Dendritic cell treated with granulocyte-macrophage colony-stimulating factor and Interleukin-4, amounts not matched to agents 40 ng/mL and 50 ng/mL, for 4 days (primary cell): ENCODE data around the gene POU3F4.

Experiments used
- H3K27ac Mint-ChIP-seq: one replicate; pipeline ENCODE4 v1.8.0; 2022; ENCODE audit warnings: mild to moderate bottlenecking, mixed read lengths
- H3K27me3 Mint-ChIP-seq: one replicate; pipeline ENCODE4 v1.8.0; 2022; ENCODE audit warnings: mild to moderate bottlenecking, mixed read lengths
- H3K36me3 Mint-ChIP-seq: one replicate; pipeline ENCODE4 v1.8.0; 2022; ENCODE audit warnings: low read depth, mixed read lengths
- H3K4me1 Mint-ChIP-seq: one replicate; pipeline ENCODE4 v1.8.0; 2022; ENCODE audit warnings: low read depth, mixed read lengths
- H3K4me3 Mint-ChIP-seq: one replicate; pipeline ENCODE4 v1.8.0; 2022; ENCODE audit warnings: mild to moderate bottlenecking, moderate library complexity, mixed read lengths
- H3K9me3 Mint-ChIP-seq: one replicate; pipeline ENCODE4 v1.8.0; 2022; ENCODE audit warnings: mixed read lengths
- intact Hi-C: fragments of 100-400 bp; cut with micrococcal nuclease; formaldehyde crosslinking; loops from one replicate; pipeline ENCODE4 v1.15.0; 2022

The POU3F4 gene

DNA sequence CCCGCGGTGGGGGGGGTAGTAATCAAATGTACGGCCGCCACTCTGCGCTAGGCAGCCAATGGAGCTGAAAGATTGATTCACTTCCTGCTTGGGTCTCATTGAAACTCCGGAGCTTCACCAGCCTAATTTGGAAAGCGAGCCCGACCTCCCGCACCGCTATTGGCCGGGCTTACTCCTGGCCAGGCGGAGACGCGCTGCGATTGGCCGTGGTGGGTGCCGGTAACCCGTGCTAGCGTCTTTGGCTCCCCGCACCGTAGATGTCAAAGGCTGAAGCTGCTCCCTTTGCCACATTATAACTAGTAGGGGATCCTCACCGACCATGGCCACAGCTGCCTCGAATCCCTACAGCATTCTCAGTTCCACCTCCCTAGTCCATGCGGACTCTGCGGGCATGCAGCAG is at the start of gene POU3F4:
POU3F4 (plus strand) TSS at position 285 of the 400 bp plus-strand sequence; CDS start at position 320, 35 bp downstream.
- Mint-ChIP-seq H3K4me3 (no peak within 1 kb of the TSS), H3K27ac (no peak within 1 kb of the TSS), H3K36me3 (no peaks in the 10 kb centered on the region), H3K9me3 (no peaks in the 10 kb centered on the region), H3K4me1 (no peaks in the 10 kb centered on the region), H3K27me3 (peaks cover 78% of the 10 kb centered on the region)
- intact Hi-C loops = no loop called here

DNA sequence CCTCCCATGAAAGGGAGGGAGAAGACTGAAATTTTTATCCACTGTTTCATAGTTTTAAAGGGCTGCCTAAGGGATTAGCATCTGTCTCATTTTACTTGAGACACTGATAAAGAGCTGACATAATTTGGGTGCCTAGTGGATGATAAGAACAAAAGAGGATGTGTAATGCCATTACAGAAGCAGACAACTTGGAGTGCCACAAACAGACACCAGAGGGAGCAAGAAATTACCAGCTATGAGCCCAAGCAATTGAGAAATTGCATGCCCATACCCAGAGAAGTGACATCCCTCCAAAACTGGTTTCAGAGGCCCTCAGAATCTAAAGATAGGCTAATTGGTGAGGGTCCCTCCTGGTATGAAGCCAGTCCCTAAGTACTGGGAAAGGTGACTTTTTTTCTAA is 38.5 kb upstream of the POU3F4 start:
- intact Hi-C loops = no loop called here
- Mint-ChIP-seq H3K4me1 (no peaks in the 10 kb centered on the region), H3K36me3 (no peaks in the 10 kb centered on the region), H3K4me3 (no peak overlapping the region), H3K27ac (no peak overlapping the region), H3K27me3 (no peaks in the 10 kb centered on the region), H3K9me3 (no peaks in the 10 kb centered on the region)

DNA sequence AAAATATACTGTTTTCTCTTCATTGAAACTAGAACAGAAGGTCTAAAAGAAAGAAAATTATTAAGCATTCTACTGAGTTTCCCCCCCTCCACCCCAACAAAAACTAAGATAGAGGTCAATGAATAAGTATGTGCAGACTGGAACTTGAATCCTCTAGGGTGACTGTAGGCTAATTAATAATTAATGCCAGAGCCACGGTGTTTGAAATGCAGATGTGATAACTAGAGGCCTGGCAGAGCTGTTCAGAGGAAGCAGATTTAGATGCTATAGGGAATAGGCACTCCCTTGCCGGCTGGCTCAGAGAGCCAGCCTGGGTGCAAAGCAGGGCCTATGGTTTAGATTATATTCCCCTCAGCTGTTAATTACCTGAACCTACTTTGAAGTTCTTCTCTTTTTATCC is 12.2 kb upstream of the POU3F4 start:
- H3K9me3 Mint-ChIP-seq = no peaks in the 10 kb centered on the region
- no peak overlapping the region for H3K4me3 Mint-ChIP-seq

DNA sequence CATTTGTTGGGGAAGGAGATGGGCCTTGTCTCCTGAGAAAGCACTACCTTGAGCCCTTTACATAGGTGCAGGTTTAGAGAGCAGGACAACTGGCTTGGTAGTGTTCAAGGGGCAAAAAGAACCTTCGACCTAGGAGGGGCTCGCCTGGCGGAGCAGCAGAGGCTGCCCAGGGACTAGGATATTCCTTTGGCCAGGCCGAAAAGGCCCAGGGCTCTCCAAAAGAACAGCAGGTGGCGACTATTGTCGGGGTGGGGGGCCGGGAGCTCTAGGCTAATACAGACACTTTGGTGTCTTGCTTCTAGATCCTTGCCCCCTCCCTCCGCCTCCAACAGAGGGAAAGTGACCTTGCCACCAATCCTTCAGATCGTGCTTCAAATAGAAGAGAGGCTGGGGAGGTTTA is 7.1 kb upstream of the POU3F4 start:
- H3K27me3 Mint-ChIP-seq = peaks cover 39% of the 10 kb centered on the region
- H3K27ac Mint-ChIP-seq = no peak overlapping the region
- no peaks in the 10 kb centered on the region for H3K36me3 Mint-ChIP-seq
- no peak overlapping the region for H3K4me3 Mint-ChIP-seq
- no peaks in the 10 kb centered on the region for H3K4me1 Mint-ChIP-seq
- H3K9me3 Mint-ChIP-seq = no peaks in the 10 kb centered on the region
- intact Hi-C loops = no loop called here

More for the DNA sequence above, 12.2 kb upstream of the POU3F4 start:
- Mint-ChIP-seq H3K27me3 (peaks cover 2% of the 10 kb centered on the region), H3K36me3 (no peaks in the 10 kb centered on the region), H3K27ac (no peak overlapping the region), H3K4me1 (no peaks in the 10 kb centered on the region)
- intact Hi-C loops = no loop called here

DNA sequence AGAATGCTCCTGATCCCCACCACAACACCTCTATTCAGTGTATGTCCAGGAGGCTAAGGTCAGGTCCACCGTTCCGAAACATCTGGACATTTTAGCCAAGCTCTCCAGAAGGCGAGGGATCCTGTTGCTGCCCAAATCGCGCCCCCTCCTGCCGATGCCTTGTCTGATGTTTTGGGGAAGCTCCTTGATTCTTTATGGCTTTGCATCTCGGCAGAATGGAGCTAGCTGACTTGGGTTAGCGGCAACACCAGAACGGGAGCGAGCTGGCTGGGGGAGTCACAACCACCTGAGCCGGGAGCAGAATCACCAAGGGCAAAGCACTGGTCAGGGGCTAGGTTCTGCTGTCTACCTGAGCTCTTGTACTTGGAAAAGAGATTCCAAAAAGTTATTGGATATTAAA is 6.6 kb upstream of the POU3F4 start:
- Mint-ChIP-seq H3K4me1 (no peaks in the 10 kb centered on the region), H3K27me3 (peaks cover 44% of the 10 kb centered on the region), H3K9me3 (no peaks in the 10 kb centered on the region), H3K27ac (no peak overlapping the region), H3K4me3 (no peak overlapping the region), H3K36me3 (no peaks in the 10 kb centered on the region)
- intact Hi-C loops = no loop called here

DNA sequence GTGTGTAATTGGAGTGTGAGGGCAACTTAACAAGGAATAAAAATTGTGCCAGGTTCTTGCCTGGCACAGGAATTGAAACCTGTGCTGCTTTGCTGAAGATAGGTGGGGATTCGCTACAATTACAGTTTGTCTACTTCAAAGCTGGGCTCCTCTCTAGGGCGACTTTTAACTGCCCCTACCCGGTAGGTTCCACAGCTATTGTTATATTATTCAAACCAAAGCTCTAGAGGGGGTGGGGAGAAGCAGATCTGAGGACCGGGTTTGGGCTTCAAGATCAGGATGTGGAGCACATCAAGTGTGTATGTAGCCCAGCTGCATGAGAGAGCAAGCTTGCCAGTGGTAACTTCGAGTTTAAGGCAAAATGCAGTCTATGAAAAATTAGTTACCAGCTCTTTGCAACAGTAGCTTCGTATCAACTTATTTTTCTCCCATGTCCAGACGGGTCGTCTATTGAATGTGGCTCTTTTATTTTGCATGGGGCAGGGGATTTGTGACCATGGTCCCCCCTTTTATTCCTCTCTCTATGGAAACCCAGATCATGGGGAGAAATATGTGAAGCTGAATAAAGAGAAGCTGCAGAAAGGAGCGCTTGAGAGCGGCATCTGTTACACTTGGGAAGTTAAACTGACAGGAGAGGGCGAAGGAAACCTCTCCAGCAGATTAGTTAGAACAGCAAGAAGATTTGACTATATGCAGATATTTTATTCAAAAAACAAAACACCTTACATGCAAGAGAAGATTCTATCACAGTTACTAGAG is 3.2 kb upstream of the POU3F4 start:
- no peaks in the 10 kb centered on the region for H3K4me1 Mint-ChIP-seq
- intact Hi-C loops = no loop called here
- H3K36me3 Mint-ChIP-seq = no peaks in the 10 kb centered on the region
- no peak overlapping the region for H3K4me3 Mint-ChIP-seq
- H3K27ac Mint-ChIP-seq = no peak overlapping the region
- peaks cover 74% of the 10 kb centered on the region for H3K27me3 Mint-ChIP-seq
- H3K9me3 Mint-ChIP-seq = no peaks in the 10 kb centered on the region

DNA sequence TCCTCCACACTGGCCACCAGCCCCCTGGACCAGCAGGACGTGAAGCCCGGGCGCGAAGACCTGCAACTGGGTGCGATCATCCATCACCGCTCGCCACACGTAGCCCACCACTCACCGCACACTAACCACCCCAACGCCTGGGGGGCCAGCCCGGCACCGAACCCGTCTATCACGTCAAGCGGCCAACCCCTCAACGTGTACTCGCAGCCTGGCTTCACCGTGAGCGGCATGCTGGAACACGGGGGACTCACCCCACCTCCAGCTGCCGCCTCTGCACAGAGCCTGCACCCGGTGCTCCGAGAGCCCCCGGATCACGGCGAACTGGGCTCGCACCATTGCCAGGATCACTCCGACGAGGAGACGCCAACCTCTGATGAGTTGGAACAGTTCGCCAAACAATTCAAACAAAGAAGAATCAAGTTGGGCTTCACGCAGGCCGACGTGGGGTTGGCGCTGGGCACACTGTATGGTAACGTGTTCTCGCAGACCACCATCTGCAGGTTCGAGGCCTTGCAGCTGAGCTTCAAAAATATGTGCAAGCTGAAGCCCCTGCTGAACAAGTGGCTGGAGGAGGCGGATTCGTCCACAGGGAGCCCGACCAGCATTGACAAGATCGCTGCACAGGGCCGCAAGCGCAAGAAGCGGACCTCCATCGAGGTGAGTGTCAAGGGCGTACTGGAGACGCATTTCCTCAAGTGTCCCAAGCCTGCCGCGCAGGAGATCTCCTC is 600 bp downstream of the POU3F4 start:
- H3K4me3 Mint-ChIP-seq = no peak overlapping the region
- H3K4me1 Mint-ChIP-seq = no peaks in the 10 kb centered on the region
- no peaks in the 10 kb centered on the region for H3K36me3 Mint-ChIP-seq
- H3K9me3 Mint-ChIP-seq = no peaks in the 10 kb centered on the region
- no peak overlapping the region for H3K27ac Mint-ChIP-seq
- intact Hi-C loops = no loop called here
- peaks cover 72% of the 10 kb centered on the region for H3K27me3 Mint-ChIP-seq

DNA sequence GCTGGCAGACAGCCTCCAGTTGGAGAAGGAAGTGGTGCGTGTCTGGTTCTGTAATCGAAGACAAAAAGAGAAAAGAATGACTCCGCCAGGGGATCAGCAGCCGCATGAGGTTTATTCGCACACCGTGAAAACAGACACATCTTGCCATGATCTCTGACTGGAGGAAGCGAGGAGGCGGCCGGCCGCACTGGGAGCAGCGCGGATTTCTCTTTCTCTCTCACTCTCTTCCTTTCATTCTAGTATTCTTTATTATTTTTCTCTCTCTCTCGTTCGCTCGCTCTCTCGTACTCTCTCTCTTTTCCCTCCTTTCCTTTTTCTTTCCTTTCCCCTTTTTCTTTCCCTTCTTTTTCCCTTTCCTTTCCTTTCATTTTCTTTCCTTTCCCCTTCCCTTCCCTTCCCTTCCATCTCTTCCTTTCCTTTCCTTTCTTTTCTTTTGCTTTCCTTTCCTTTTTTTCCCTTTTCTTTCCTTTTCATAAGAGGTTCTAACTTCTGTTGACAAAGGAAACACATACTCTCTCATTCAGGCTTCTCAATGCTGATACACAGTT is 1.2 kb downstream of the POU3F4 start:
- H3K27ac Mint-ChIP-seq = no peak overlapping the region
- no peaks in the 10 kb centered on the region for H3K9me3 Mint-ChIP-seq
- intact Hi-C loops = no loop called here
- H3K4me1 Mint-ChIP-seq = no peaks in the 10 kb centered on the region
- peaks cover 68% of the 10 kb centered on the region for H3K27me3 Mint-ChIP-seq
- H3K36me3 Mint-ChIP-seq = no peaks in the 10 kb centered on the region
- no peak overlapping the region for H3K4me3 Mint-ChIP-seq

DNA sequence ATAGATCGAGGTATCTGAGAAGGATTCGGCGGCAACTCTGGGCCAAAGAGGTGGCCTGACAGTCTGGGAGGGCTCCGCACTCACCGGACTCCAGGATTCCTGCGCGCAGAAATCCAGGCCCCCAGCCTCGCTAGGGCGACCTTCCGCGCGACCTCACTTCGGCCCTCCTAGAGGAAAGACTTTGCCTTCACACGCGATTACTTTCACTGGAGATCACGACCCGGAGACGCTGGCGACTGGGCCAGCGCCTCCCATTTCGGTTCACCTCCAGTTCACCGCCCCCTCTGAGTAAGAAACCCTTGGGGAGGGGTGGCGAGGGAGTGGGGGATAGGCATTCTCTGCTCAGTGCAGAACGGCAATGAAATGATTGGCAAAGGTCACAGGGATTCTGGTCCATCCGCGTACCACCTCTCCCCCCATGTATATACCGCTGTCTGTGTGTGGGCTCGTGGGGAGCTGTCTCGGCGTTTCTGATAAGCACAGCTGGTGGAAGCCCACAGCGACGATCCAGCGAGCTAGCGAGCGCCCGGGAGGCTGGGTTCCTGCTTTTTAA is 2.5 kb downstream of the POU3F4 start:
- Mint-ChIP-seq H3K9me3 (no peaks in the 10 kb centered on the region), H3K27ac (no peak overlapping the region), H3K4me3 (no peak overlapping the region), H3K27me3 (peaks cover 58% of the 10 kb centered on the region), H3K4me1 (no peaks in the 10 kb centered on the region), H3K36me3 (no peaks in the 10 kb centered on the region)
- intact Hi-C loops = no loop called here

DNA sequence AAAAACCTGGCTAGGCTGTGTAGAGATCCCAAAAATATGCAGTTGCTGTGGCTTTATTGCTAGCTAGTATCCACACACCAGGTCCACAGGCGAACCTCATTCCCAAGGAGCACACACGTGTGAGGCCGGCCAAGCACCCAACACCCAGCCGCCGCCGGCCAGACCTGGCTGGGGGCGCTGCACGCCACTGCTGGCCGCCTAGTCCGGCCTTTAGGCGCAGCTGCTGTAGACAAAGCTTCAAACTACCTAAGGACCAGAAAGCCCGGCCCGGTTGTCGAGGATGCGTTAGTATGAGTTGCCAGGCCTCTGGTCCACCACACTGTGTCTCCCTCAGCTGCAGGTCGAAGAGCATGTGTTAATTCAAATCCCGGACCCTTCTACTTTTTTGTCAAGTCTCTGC is 3.1 kb downstream of the POU3F4 start:
- intact Hi-C loops = no loop called here
- Mint-ChIP-seq H3K27ac (no peak overlapping the region), H3K4me3 (no peak overlapping the region), H3K36me3 (no peaks in the 10 kb centered on the region), H3K4me1 (no peaks in the 10 kb centered on the region), H3K9me3 (no peaks in the 10 kb centered on the region), H3K27me3 (peaks cover 55% of the 10 kb centered on the region)

DNA sequence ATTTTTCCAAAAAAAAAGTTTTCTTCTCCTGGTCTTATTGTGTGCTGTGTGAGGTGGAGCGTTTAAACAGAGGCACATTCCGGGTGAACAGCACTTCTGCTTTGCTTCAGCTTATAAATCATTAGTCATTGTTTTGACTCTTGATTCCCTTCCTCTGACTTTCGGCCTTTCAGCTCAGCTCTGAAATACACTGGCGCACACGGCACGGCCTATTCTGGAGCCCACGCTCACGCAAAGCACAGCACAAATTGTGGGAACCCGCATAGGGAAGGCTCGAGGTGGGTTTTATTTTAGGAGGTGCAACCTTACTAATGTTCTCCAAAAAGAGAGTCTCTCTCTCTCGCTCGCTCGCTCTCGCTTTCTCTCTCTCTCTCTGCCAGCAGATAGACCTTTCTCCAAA is 4.0 kb downstream of the POU3F4 start:
- Mint-ChIP-seq H3K27ac (no peak overlapping the region), H3K9me3 (no peaks in the 10 kb centered on the region), H3K4me3 (no peak overlapping the region), H3K4me1 (no peaks in the 10 kb centered on the region), H3K27me3 (peaks cover 46% of the 10 kb centered on the region), H3K36me3 (no peaks in the 10 kb centered on the region)
- intact Hi-C loops = no loop called here

DNA sequence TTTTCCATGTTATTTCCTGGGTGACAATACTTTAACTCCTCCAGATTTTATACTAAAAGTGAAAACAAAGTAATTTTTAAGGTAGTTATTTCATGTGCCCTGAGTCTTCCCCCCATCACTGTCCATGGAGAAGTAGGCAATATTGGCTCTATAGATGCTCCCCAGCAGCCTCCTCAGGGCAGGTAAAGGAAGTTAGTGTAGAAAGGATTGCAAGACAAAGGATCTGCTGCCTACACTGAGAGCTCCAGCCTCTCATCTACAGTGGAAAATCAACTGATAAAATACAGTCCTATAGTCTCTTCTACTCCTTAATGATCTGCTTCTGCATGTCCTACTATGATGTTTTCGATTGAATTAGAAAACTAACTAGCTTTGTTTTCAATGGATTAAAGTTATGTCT is 8.5 kb downstream of the POU3F4 start:
- no peaks in the 10 kb centered on the region for H3K9me3 Mint-ChIP-seq
- intact Hi-C loops = no loop called here
- H3K4me3 Mint-ChIP-seq = no peak overlapping the region
- peaks cover 6% of the 10 kb centered on the region for H3K27me3 Mint-ChIP-seq
- H3K4me1 Mint-ChIP-seq = no peaks in the 10 kb centered on the region
- no peak overlapping the region for H3K27ac Mint-ChIP-seq
- H3K36me3 Mint-ChIP-seq = no peaks in the 10 kb centered on the region

DNA sequence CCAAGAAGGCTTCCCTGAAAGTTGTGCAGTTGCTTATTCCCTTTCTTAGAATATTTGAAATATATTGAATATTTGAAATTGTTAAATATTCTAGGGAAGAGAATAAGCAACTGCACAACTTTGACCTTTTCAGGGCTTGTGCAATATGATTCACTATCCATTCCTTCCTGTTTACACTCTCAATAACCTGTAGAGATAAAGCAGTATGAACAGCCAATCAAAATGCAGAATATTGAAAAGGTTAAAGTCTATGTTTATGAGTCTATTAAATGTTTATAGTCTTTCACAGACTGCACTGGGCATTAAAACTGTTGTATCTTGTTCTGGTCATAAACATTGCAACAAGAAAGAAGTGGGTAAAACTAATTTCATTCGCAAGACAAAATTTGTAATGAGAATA is 13.8 kb downstream of the POU3F4 start:
- Mint-ChIP-seq H3K9me3 (no peaks in the 10 kb centered on the region), H3K27me3 (no peaks in the 10 kb centered on the region), H3K36me3 (no peaks in the 10 kb centered on the region), H3K27ac (no peak overlapping the region), H3K4me1 (no peaks in the 10 kb centered on the region), H3K4me3 (no peak overlapping the region)
- intact Hi-C loops = no loop called here

DNA sequence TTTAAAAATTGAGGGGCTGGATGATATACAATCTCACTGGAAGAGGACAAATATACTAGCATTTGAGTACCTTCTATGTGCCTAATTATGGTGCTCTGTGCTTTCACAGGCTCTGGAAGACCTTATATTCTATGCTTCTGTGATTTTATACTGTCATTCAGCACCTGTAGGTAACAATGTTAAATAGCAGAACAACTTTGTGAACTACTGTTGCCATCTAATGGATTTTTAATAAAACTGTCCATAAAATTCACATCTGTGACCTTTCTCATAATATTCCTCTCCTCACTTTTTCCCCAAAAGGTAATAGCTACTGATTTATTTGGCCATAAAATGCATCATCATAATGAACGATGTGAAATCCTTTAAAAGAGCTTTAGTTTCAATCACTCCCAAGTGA is 21.9 kb downstream of the POU3F4 start:
- H3K27ac Mint-ChIP-seq = no peak overlapping the region
- intact Hi-C loops = no loop called here
- no peaks in the 10 kb centered on the region for H3K27me3 Mint-ChIP-seq

More for the DNA sequence above, 21.9 kb downstream of the POU3F4 start:
- H3K4me3 Mint-ChIP-seq = no peak overlapping the region
- H3K4me1 Mint-ChIP-seq = no peaks in the 10 kb centered on the region
- no peaks in the 10 kb centered on the region for H3K36me3 Mint-ChIP-seq
- H3K9me3 Mint-ChIP-seq = no peaks in the 10 kb centered on the region
